Measurements from ENCODE around the gene HS6ST3. TPM values are rescaled to one million over a fixed set of nuclear protein-coding genes. Genes with fewer than 3 reads are reported as not detected.
"Not testable (repeated sequence)": the region's sequence is repeated elsewhere in the genome, so short reads cannot be mapped to it uniquely, and the experiment has no call there.

Gene HS6ST3
- total and polyA plus RNA-seq, 9 donors: 0.08 to 0.80 (median 0.15) TPM

GRCh38 chr13:96768524-96768923 lies 678.6 kb downstream of the HS6ST3 start:
- no peak overlapping the region for H3K4me3 ChIP-seq (ENCODE audit: low read length)
- H3K27me3 ChIP-seq (ENCODE audit: control insufficient read depth, insufficient read depth, low read length): no peaks in the 10 kb centered on the region
- H3K36me3 ChIP-seq (ENCODE audit: control insufficient read depth, insufficient read depth, low read length): no peaks in the 10 kb centered on the region
- WGBS (ENCODE audit: insufficient coverage): 74% methylated on average over 6 of the region's 6 CpGs
- H3K9me3 ChIP-seq (replicated peaks; ENCODE audit: control insufficient read depth, low read depth, low read length): no peaks in the 10 kb centered on the region
- H3K4me1 ChIP-seq (ENCODE audit: control insufficient read depth, insufficient read depth, low read length): no peaks in the 10 kb centered on the region
- DNase-seq: no peak
- H3K27ac ChIP-seq (ENCODE audit: low read length): no peak overlapping the region

GRCh38 chr13:96769874-96770273 lies 680.0 kb downstream of the HS6ST3 start:
- Histone ChIP-seq H3K4me1 (ENCODE audit: control insufficient read depth, insufficient read depth, low read length) (no peaks in the 10 kb centered on the region), H3K36me3 (ENCODE audit: control insufficient read depth, insufficient read depth, low read length) (no peaks in the 10 kb centered on the region), H3K4me3 (ENCODE audit: low read length) (no peak overlapping the region), H3K27ac (ENCODE audit: low read length) (no peak overlapping the region), H3K27me3 (ENCODE audit: control insufficient read depth, insufficient read depth, low read length) (no peaks in the 10 kb centered on the region), H3K9me3 (replicated peaks; ENCODE audit: control insufficient read depth, low read depth, low read length) (no peaks in the 10 kb centered on the region)
- WGBS (ENCODE audit: insufficient coverage): no CpG with 5 or more reads among the region's 1 CpG
- no peak for DNase-seq

- WGBS (ENCODE audit: insufficient coverage): 16% methylated on average over 2 of the region's 6 CpGs
- peak; percentile 81 for DNase-seq
- H3K27ac ChIP-seq (ENCODE audit: low read length): peak overlapping the region; percentile 29
- H3K4me3 ChIP-seq (ENCODE audit: low read length): no peak overlapping the region
- no peaks in the 10 kb centered on the region for H3K4me1 ChIP-seq (ENCODE audit: control insufficient read depth, insufficient read depth, low read length)
- H3K27me3 ChIP-seq (ENCODE audit: control insufficient read depth, insufficient read depth, low read length): no peaks in the 10 kb centered on the region
- H3K36me3 ChIP-seq (ENCODE audit: control insufficient read depth, insufficient read depth, low read length): no peaks in the 10 kb centered on the region
- no peaks in the 10 kb centered on the region for H3K9me3 ChIP-seq (replicated peaks; ENCODE audit: control insufficient read depth, low read depth, low read length)
These were observed 681.8 kb downstream of the HS6ST3 start for GRCh38 chr13:96771486-96772367.

GRCh38 chr13:96772426-96772825 lies 682.5 kb downstream of the HS6ST3 start:
- no peaks in the 10 kb centered on the region for H3K36me3 ChIP-seq (ENCODE audit: control insufficient read depth, insufficient read depth, low read length)
- no peak overlapping the region for H3K4me3 ChIP-seq (ENCODE audit: low read length)
- no peaks in the 10 kb centered on the region for H3K27me3 ChIP-seq (ENCODE audit: control insufficient read depth, insufficient read depth, low read length)
- no CpG with 5 or more reads among the region's 2 CpGs for WGBS (ENCODE audit: insufficient coverage)
- H3K4me1 ChIP-seq (ENCODE audit: control insufficient read depth, insufficient read depth, low read length): no peaks in the 10 kb centered on the region
- H3K9me3 ChIP-seq (replicated peaks; ENCODE audit: control insufficient read depth, low read depth, low read length): no peaks in the 10 kb centered on the region
- H3K27ac ChIP-seq (ENCODE audit: low read length): no peak overlapping the region
- no peak for DNase-seq

GRCh38 chr13:96778302-96778701 lies 688.4 kb downstream of the HS6ST3 start:
- H3K4me1 ChIP-seq (ENCODE audit: control insufficient read depth, insufficient read depth, low read length); DNase-seq; H3K9me3 ChIP-seq (replicated peaks; ENCODE audit: control insufficient read depth, low read depth, low read length); H3K27me3 ChIP-seq (ENCODE audit: control insufficient read depth, insufficient read depth, low read length); H3K27ac ChIP-seq (ENCODE audit: low read length); H3K36me3 ChIP-seq (ENCODE audit: control insufficient read depth, insufficient read depth, low read length); H3K4me3 ChIP-seq (ENCODE audit: low read length): not testable (repeated sequence)
- no CpG with 5 or more reads among the region's 3 CpGs for WGBS (ENCODE audit: insufficient coverage)

GRCh38 chr13:96779691-96780090 lies 689.8 kb downstream of the HS6ST3 start:
- H3K4me3 ChIP-seq (ENCODE audit: low read length): no peak overlapping the region
- no peaks in the 10 kb centered on the region for H3K36me3 ChIP-seq (ENCODE audit: control insufficient read depth, insufficient read depth, low read length)
- H3K27me3 ChIP-seq (ENCODE audit: control insufficient read depth, insufficient read depth, low read length): no peaks in the 10 kb centered on the region
- H3K27ac ChIP-seq (ENCODE audit: low read length): no peak overlapping the region
- H3K9me3 ChIP-seq (replicated peaks; ENCODE audit: control insufficient read depth, low read depth, low read length): no peaks in the 10 kb centered on the region
- no peak for DNase-seq
- no peaks in the 10 kb centered on the region for H3K4me1 ChIP-seq (ENCODE audit: control insufficient read depth, insufficient read depth, low read length)

- Histone ChIP-seq H3K4me3 (ENCODE audit: low read length) (no peak overlapping the region), H3K36me3 (ENCODE audit: control insufficient read depth, insufficient read depth, low read length) (no peaks in the 10 kb centered on the region), H3K4me1 (ENCODE audit: control insufficient read depth, insufficient read depth, low read length) (no peaks in the 10 kb centered on the region), H3K9me3 (replicated peaks; ENCODE audit: control insufficient read depth, low read depth, low read length) (no peaks in the 10 kb centered on the region), H3K27me3 (ENCODE audit: control insufficient read depth, insufficient read depth, low read length) (no peaks in the 10 kb centered on the region), H3K27ac (ENCODE audit: low read length) (no peak overlapping the region)
- DNase-seq: no peak
- WGBS (ENCODE audit: insufficient coverage): 66% methylated on average over 2 of the region's 3 CpGs
These were observed 690.2 kb downstream of the HS6ST3 start for GRCh38 chr13:96780105-96780504.

GRCh38 chr13:96781141-96781540 lies 691.2 kb downstream of the HS6ST3 start:
- Histone ChIP-seq H3K27me3 (ENCODE audit: control insufficient read depth, insufficient read depth, low read length) (no peaks in the 10 kb centered on the region), H3K9me3 (replicated peaks; ENCODE audit: control insufficient read depth, low read depth, low read length) (no peaks in the 10 kb centered on the region), H3K27ac (ENCODE audit: low read length) (no peak overlapping the region), H3K4me3 (ENCODE audit: low read length) (no peak overlapping the region), H3K36me3 (ENCODE audit: control insufficient read depth, insufficient read depth, low read length) (no peaks in the 10 kb centered on the region), H3K4me1 (ENCODE audit: control insufficient read depth, insufficient read depth, low read length) (no peaks in the 10 kb centered on the region)
- WGBS (ENCODE audit: insufficient coverage): 20% methylated on average over 1 of the region's 4 CpGs
- peak; percentile 68 for DNase-seq

GRCh38 chr13:96782186-96782585 lies 692.3 kb downstream of the HS6ST3 start:
- H3K4me1 ChIP-seq (ENCODE audit: control insufficient read depth, insufficient read depth, low read length): no peaks in the 10 kb centered on the region
- no peaks in the 10 kb centered on the region for H3K9me3 ChIP-seq (replicated peaks; ENCODE audit: control insufficient read depth, low read depth, low read length)
- H3K36me3 ChIP-seq (ENCODE audit: control insufficient read depth, insufficient read depth, low read length): no peaks in the 10 kb centered on the region
- H3K27ac ChIP-seq (ENCODE audit: low read length): no peak overlapping the region
- no peak for DNase-seq
- 56% methylated on average over 1 of the region's 5 CpGs for WGBS (ENCODE audit: insufficient coverage)
- H3K4me3 ChIP-seq (ENCODE audit: low read length): no peak overlapping the region
- no peaks in the 10 kb centered on the region for H3K27me3 ChIP-seq (ENCODE audit: control insufficient read depth, insufficient read depth, low read length)

- no peaks in the 10 kb centered on the region for H3K9me3 ChIP-seq (replicated peaks; ENCODE audit: control insufficient read depth, low read depth, low read length)
- H3K27ac ChIP-seq (ENCODE audit: low read length): no peak overlapping the region
- no peak overlapping the region for H3K4me3 ChIP-seq (ENCODE audit: low read length)
- no peaks in the 10 kb centered on the region for H3K36me3 ChIP-seq (ENCODE audit: control insufficient read depth, insufficient read depth, low read length)
- H3K4me1 ChIP-seq (ENCODE audit: control insufficient read depth, insufficient read depth, low read length): no peaks in the 10 kb centered on the region
- DNase-seq: no peak
- no CpG with 5 or more reads among the region's 2 CpGs for WGBS (ENCODE audit: insufficient coverage)
- H3K27me3 ChIP-seq (ENCODE audit: control insufficient read depth, insufficient read depth, low read length): no peaks in the 10 kb centered on the region
These were observed 693.1 kb downstream of the HS6ST3 start for GRCh38 chr13:96783057-96783456.
